H9 (cell line): ENCODE data around the gene NRXN3. TPM values are rescaled to one million over a fixed set of nuclear protein-coding genes. Genes with fewer than 3 reads are reported as not detected.

Source experiments
- DNase-seq: peaks from one replicate; pipeline ENCODE4 v3.0.0-alpha.2; 2017
- H2AFZ ChIP-seq: one replicate; pipeline ENCODE4 v1.6.1; 2013; ENCODE audit warnings: mild to moderate bottlenecking, low read length, control low read depth, moderate library complexity
- H2AK5ac ChIP-seq: 2 replicates; pipeline ENCODE4 v1.6.1; 2013; ENCODE audit warnings: low read length, control low read depth, mixed read lengths; ENCODE audit not compliant: insufficient read length
- H2BK120ac ChIP-seq: one replicate; pipeline ENCODE4 v1.6.1; 2013; ENCODE audit warnings: low read depth, mild to moderate bottlenecking, low read length, control low read depth, inconsistent platforms; ENCODE audit not compliant: poor library complexity, severe bottlenecking
- H2BK12ac ChIP-seq: 2 replicates; pipeline ENCODE4 v1.6.1; 2013; ENCODE audit warnings: low read length, control low read depth, mixed read lengths, low read depth; ENCODE audit not compliant: insufficient read length
- H2BK15ac ChIP-seq: 2 replicates; pipeline ENCODE4 v1.6.1; 2013; ENCODE audit warnings: low read depth, low read length, control low read depth
- H2BK20ac ChIP-seq: one replicate; pipeline ENCODE4 v1.6.1; 2013; ENCODE audit warnings: low read depth, mild to moderate bottlenecking, low read length, control low read depth, inconsistent platforms; ENCODE audit not compliant: poor library complexity, severe bottlenecking
- H2BK5ac ChIP-seq: 2 replicates; pipeline ENCODE4 v1.6.1; 2013; ENCODE audit warnings: low read length, control low read depth, mixed read lengths; ENCODE audit not compliant: insufficient read length
- H3K14ac ChIP-seq: 2 replicates; pipeline ENCODE4 v1.6.1; 2013; ENCODE audit warnings: low read length, control low read depth; ENCODE audit not compliant: insufficient read depth
- H3K18ac ChIP-seq: 2 replicates; pipeline ENCODE4 v1.6.1; 2013; ENCODE audit warnings: low read depth, mild to moderate bottlenecking, mixed read lengths, low read length, control low read depth; ENCODE audit not compliant: insufficient read length
- H3K23ac ChIP-seq: 2 replicates; pipeline ENCODE4 v1.6.1; 2013; ENCODE audit warnings: low read length, control low read depth, mixed read lengths, low read depth; ENCODE audit not compliant: insufficient read length
- H3K23me2 ChIP-seq: 2 replicates; pipeline ENCODE4 v1.6.1; 2013; ENCODE audit warnings: low read depth, mild to moderate bottlenecking, mixed read lengths, low read length, control low read depth; ENCODE audit not compliant: insufficient read length, poor library complexity, severe bottlenecking
- H3K27ac ChIP-seq: 2 replicates; pipeline ENCODE4 v1.5.1; 2013; ENCODE audit warnings: low read length, control low read depth, mixed read lengths, low read depth; ENCODE audit not compliant: insufficient read length
- H3K27me3 ChIP-seq: 2 replicates; pipeline ENCODE4 v1.6.1; 2013; ENCODE audit warnings: low read length, control low read depth, inconsistent platforms; ENCODE audit not compliant: insufficient read depth
- H3K4ac ChIP-seq: 2 replicates; pipeline ENCODE4 v1.6.1; 2013; ENCODE audit warnings: low read depth, mild to moderate bottlenecking, control low read depth, inconsistent platforms, low read length, moderate library complexity
- H3K4me1 ChIP-seq: 2 replicates; pipeline ENCODE4 v1.6.1; 2013; ENCODE audit warnings: low read length, control low read depth, inconsistent platforms; ENCODE audit not compliant: insufficient read depth
- H3K4me2 ChIP-seq: 2 replicates; pipeline ENCODE4 v1.6.1; 2013; ENCODE audit warnings: low read length, control low read depth, mixed read lengths; ENCODE audit not compliant: insufficient read length, insufficient read depth
- H3K56ac ChIP-seq: 2 replicates; pipeline ENCODE4 v1.6.1; 2013; ENCODE audit warnings: low read depth, mild to moderate bottlenecking, mixed read lengths, low read length, control low read depth; ENCODE audit not compliant: insufficient read length
- H3K79me1 ChIP-seq: 2 replicates; pipeline ENCODE4 v1.6.1; 2013; ENCODE audit warnings: low read depth, mild to moderate bottlenecking, moderate library complexity, low read length, control low read depth, inconsistent platforms; ENCODE audit not compliant: insufficient read depth, poor library complexity, severe bottlenecking
- H3K79me2 ChIP-seq: 2 replicates; pipeline ENCODE4 v1.6.1; 2013; ENCODE audit warnings: low read length, control low read depth, inconsistent platforms; ENCODE audit not compliant: insufficient read depth
- H3K9ac ChIP-seq: 2 replicates; pipeline ENCODE4 v1.6.1; 2013; ENCODE audit warnings: low read length, control low read depth, mixed read lengths; ENCODE audit not compliant: insufficient read length; ENCODE audit errors: extremely low read depth
- H3K9me3 ChIP-seq: one replicate; pipeline ENCODE4 v1.6.1; 2013; ENCODE audit warnings: low read depth, low read length, inconsistent platforms; ENCODE audit not compliant: control insufficient read depth
- H3T11ph ChIP-seq: one replicate; pipeline ENCODE4 v1.6.1; 2013; ENCODE audit warnings: mild to moderate bottlenecking, low read length, control low read depth, inconsistent platforms
- H4K20me1 ChIP-seq: one replicate; pipeline ENCODE4 v1.6.1; 2013; ENCODE audit not compliant: control insufficient read depth, insufficient read length, insufficient read depth
- H4K5ac ChIP-seq: 2 replicates; pipeline ENCODE4 v1.6.1; 2013; ENCODE audit warnings: low read depth, mild to moderate bottlenecking, mixed read lengths, low read length, control low read depth; ENCODE audit not compliant: insufficient read length
- H4K8ac ChIP-seq: replicated peaks from 2 replicates; pipeline ENCODE4 v1.6.1; 2013; ENCODE audit warnings: low read length, control low read depth, mixed read lengths, low read depth; ENCODE audit not compliant: insufficient read length
- H4K91ac ChIP-seq: 2 replicates; pipeline ENCODE4 v1.6.1; 2013; ENCODE audit warnings: low read depth, mild to moderate bottlenecking, moderate library complexity, mixed read lengths, low read length, control low read depth; ENCODE audit not compliant: insufficient read length
- H3K27ac Mint-ChIP-seq, 3 experiments: 2 replicates in 2 of 3; 3 replicates in 1 of 3; pipeline ENCODE4 v1.8.0; 2020 to 2021; ENCODE audit warnings: mixed read lengths in 3 of 3, mild to moderate bottlenecking in 1 of 3, moderate library complexity in 1 of 3
- H3K27me3 Mint-ChIP-seq: 2 replicates; pipeline ENCODE4 v1.8.0; 2021; ENCODE audit warnings: low read depth, mild to moderate bottlenecking, moderate library complexity, mixed read lengths
- H3K36me3 Mint-ChIP-seq, 3 experiments: 2 replicates in 2 of 3; 3 replicates in 1 of 3; pipeline ENCODE4 v1.8.0; 2020 to 2021; ENCODE audit warnings: low read depth in 3 of 3, mixed read lengths in 3 of 3; ENCODE audit not compliant: insufficient read depth in 1 of 3
- H3K4me1 Mint-ChIP-seq, 2 experiments: 2 replicates each; pipeline ENCODE4 v1.8.0; 2020; ENCODE audit warnings: mixed read lengths in 2 of 2
- H3K4me3 Mint-ChIP-seq, 2 experiments: 2 replicates in 1 of 2; 3 replicates in 1 of 2; pipeline ENCODE4 v1.8.0; 2020 to 2021; ENCODE audit warnings: mild to moderate bottlenecking in 2 of 2, mixed read lengths in 2 of 2, moderate library complexity in 1 of 2
- H3K9me3 Mint-ChIP-seq, 2 experiments: 2 replicates in 1 of 2; 3 replicates in 1 of 2; pipeline ENCODE4 v1.8.0; 2020; ENCODE audit warnings: mild to moderate bottlenecking in 2 of 2, mixed read lengths in 2 of 2, moderate library complexity in 1 of 2
- CTCF ChIP-seq: fragments of 200-600 bp; sonication (generic); conservative IDR thresholded peaks from 3 replicates; pipeline ENCODE4 v1.8.0; 2021; ENCODE audit warnings: antibody characterized with exemption, mild to moderate bottlenecking
- WGBS: extraction: QIAGEN DNeasy Blood & Tissue Kit; methylation state at CpG from one replicate; pipeline ENCODE4 v1.1.7; 2013; ENCODE audit warnings: missing lambda C conversion rate, low lambda C conversion rate, mixed read lengths; ENCODE audit not compliant: insufficient read length; ENCODE audit errors: extremely low coverage; 5-methylcytosine and 5-hydroxymethylcytosine counted together
- total RNA-seq: library from RNA; stranded (reverse); gene quantifications from 2 replicates; pipeline ENCODE4 v1.2.1, GENCODE V29; 2021

Gene NRXN3
- total RNA-seq, 1 experiment from 2014 or later, result 1.8 TPM

DNA sequence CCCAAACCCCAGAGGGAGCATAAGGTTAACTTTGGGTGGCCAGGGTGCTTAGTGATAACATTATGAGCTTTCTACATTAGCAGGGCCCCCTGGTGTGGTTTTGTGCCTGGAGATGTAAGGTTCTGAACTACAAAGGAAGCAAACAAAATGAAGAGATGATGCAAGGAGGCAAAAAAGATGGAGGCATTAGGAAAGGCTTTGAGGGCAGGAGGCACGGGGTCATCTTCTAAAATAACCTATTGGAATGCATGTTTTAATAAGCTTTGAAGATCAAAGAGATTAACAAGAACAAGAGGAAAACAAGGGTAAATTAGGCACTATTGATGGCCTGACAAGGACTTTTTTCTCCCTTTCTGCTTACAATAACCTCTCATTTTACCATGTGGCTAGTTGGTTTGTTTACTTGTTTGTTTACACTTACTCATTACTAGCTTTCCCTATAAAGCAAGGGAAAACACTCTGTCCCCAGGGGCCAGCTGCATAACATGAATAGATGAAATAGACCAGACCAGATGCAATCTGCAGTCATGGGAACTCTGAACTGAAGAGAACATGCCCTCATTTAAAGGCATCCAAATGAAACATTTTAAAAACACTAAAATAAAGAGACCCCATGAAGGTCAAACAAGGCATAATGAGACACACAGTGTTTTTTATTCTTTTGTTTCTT, 1650.8 kb downstream of the NRXN3 start:
- Histone ChIP-seq H4K5ac (no peak overlapping the region), H3K4ac (no peak overlapping the region), H3K9me3 (no peaks in the 10 kb centered on the region), H4K8ac (no peak overlapping the region), H2BK15ac (no peak overlapping the region), H4K91ac (no peak overlapping the region), H2BK20ac (no peak overlapping the region), H2BK5ac (no peak overlapping the region), H3K23ac (no peak overlapping the region), H3K14ac (no peak overlapping the region), H3K4me1 (no peaks in the 10 kb centered on the region), H3K27ac (no peak overlapping the region), H2BK12ac (no peak overlapping the region), H3K79me1 (no peaks in the 10 kb centered on the region), H3K9ac (no peak overlapping the region), H3T11ph (no peak overlapping the region), H3K23me2 (no peaks in the 10 kb centered on the region), H2AK5ac (no peak overlapping the region), H2BK120ac (no peak overlapping the region), H4K20me1 (no peaks in the 10 kb centered on the region), H2AFZ (no peak overlapping the region), H3K4me2 (no peak overlapping the region), H3K18ac (no peak overlapping the region), H3K27me3 (no peaks in the 10 kb centered on the region), H3K56ac (no peak overlapping the region), H3K79me2 (no peaks in the 10 kb centered on the region)
- no peaks in the 10 kb centered on the region for H3K36me3 Mint-ChIP-seq
- H3K27me3 Mint-ChIP-seq, result peaks cover 5% of the 10 kb centered on the region
- TF ChIP-seq CTCF, result no peak
- no peak overlapping the region for H3K27ac Mint-ChIP-seq
- no CpG with 5 or more reads among the region's 1 CpG for WGBS
- H3K9me3 Mint-ChIP-seq, result no peaks in the 10 kb centered on the region
- peaks cover 11 to 16% of the 10 kb centered on the region in 2 experiments for H3K4me1 Mint-ChIP-seq
- no peak overlapping the region for H3K4me3 Mint-ChIP-seq
- DNase-seq, result no peak
